K562 (cell line): Measurements from ENCODE around the gene NUDCD3. TPM values are rescaled to one million over a fixed set of nuclear protein-coding genes. Genes with fewer than 3 reads are reported as not detected.

ENCODE experiments used
- ATAC-seq: fragments of 200-7000 bp; cut with Tn5 transposase; 3 replicates; pipeline ENCODE4 v1.9.1; 2020; ENCODE audit warnings: moderate library complexity
- BruUV-seq: library from RNA; stranded (reverse); fragments of 400-500 nt; replicated peaks from 2 replicates; lab custom pipeline; 2021; lab: Mats Ljungman, UMichigan
- CTCF ChIA-PET: fragments of 300-600 bp; formaldehyde crosslinking; extraction: SDS; loops from one replicate; lab custom pipeline; 2021; ENCODE audit warnings: low intra/inter-chr PET ratio; lab: Yijun Ruan, JAX
- POLR2A ChIA-PET: fragments of 300-600, 350-650 bp; sonication (Branson Sonifier 250); formaldehyde crosslinking; extraction: SDS; loops from one replicate; lab custom pipeline; 2021; ENCODE audit warnings: antibody characterized with exemption, inconsistent platforms; lab: Yijun Ruan, JAX
- DNase-seq, 4 experiments: peaks; one replicate each; pipeline versions ENCODE4 v3.0.0 to v3.0.0-alpha.2; 2011 to 2018; ENCODE audit warnings: low spot score in 3 of 4, mixed read lengths in 3 of 4; ENCODE audit errors: extremely low read depth in 1 of 4
- FAIRE-seq: peaks from 2 replicates; lab custom pipeline; 2011; peaks lifted over from hg19 to GRCh38; lab: Jason Lieb, UNC
- H2AFZ ChIP-seq: 2 replicates; pipeline ENCODE4 v1.6.0; 2011; ENCODE audit warnings: low read depth, low read length, control low read depth, inconsistent platforms
- H3K27ac ChIP-seq: fragments of 200-600 bp; 3 replicates; pipeline ENCODE4 v1.8.0; 2011; ENCODE audit warnings: low read depth, mild to moderate bottlenecking, control low read depth, inconsistent platforms, low read length, moderate library complexity, mixed read lengths; ENCODE audit errors: extremely low read depth
- H3K27me3 ChIP-seq, 2 experiments: fragments of 300-600 bp in 1 of 2; 2 replicates in 1 of 2; 3 replicates in 1 of 2; pipeline versions ENCODE4 v1.6.0 to v1.8.0; 2011; ENCODE audit warnings: inconsistent platforms in 2 of 2, low read length in 2 of 2, mild to moderate bottlenecking in 1 of 2, mixed read lengths in 1 of 2, moderate library complexity in 1 of 2; ENCODE audit not compliant: control insufficient read depth in 2 of 2, insufficient read depth in 2 of 2
- H3K36me3 ChIP-seq: fragments of 300-600 bp; 3 replicates; pipeline ENCODE4 v1.8.0; 2011; ENCODE audit warnings: mild to moderate bottlenecking, low read length, inconsistent platforms; ENCODE audit not compliant: control insufficient read depth, insufficient read depth
- H3K4me1 ChIP-seq, 2 experiments: fragments of 200-600 bp in 1 of 2; replicated peaks in 1 of 2; 2 replicates in 1 of 2; 3 replicates in 1 of 2; pipeline versions ENCODE4 v1.5.1 to v1.8.0; 2011; ENCODE audit warnings: inconsistent platforms in 2 of 2, low read length in 2 of 2, mild to moderate bottlenecking in 1 of 2, mixed read lengths in 1 of 2, moderate library complexity in 1 of 2; ENCODE audit not compliant: control insufficient read depth in 2 of 2, insufficient read depth in 2 of 2
- H3K4me2 ChIP-seq: 2 replicates; pipeline ENCODE4 v1.6.1; 2011; ENCODE audit warnings: low read length, control low read depth, inconsistent platforms, mixed read lengths; ENCODE audit not compliant: insufficient read depth
- H3K4me3 ChIP-seq: fragments of 200-600 bp; sonication (generic), shearing (Covaris generic); 2 replicates; pipeline ENCODE4 v1.5.1; 2016; ENCODE audit warnings: control low read depth, inconsistent platforms
- H3K79me2 ChIP-seq: fragments of 200-600 bp; 3 replicates; pipeline ENCODE4 v1.8.0; 2011; ENCODE audit warnings: low read length, inconsistent platforms; ENCODE audit not compliant: control insufficient read depth, insufficient read depth
- H3K9ac ChIP-seq, 2 experiments: 2 replicates each; pipeline versions ENCODE4 v1.6.0 to v1.6.1; 2011; ENCODE audit warnings: low read depth in 2 of 2, low read length in 2 of 2, control low read depth in 1 of 2, inconsistent platforms in 1 of 2, mild to moderate bottlenecking in 1 of 2, mixed read lengths in 1 of 2; ENCODE audit not compliant: insufficient read depth in 1 of 2
- H3K9me1 ChIP-seq: one replicate; pipeline ENCODE4 v1.6.0; 2011; ENCODE audit warnings: inconsistent platforms, mild to moderate bottlenecking, low read length, moderate library complexity; ENCODE audit not compliant: control insufficient read depth, insufficient read depth
- H3K9me3 ChIP-seq: replicated peaks from 2 replicates; pipeline ENCODE4 v1.5.1; 2011; ENCODE audit warnings: low read depth, low read length, inconsistent platforms; ENCODE audit not compliant: control insufficient read depth, insufficient read depth
- H4K20me1 ChIP-seq: replicated peaks from 2 replicates; pipeline ENCODE4 v1.6.1; 2011; ENCODE audit warnings: low read length, inconsistent platforms, mixed read lengths; ENCODE audit not compliant: control insufficient read depth, insufficient read depth
- CREBBP ChIP-seq: IDR thresholded peaks from one replicate; pipeline ENCODE4 v1.6.1; 2012; ENCODE audit warnings: low read depth, mild to moderate bottlenecking, control low read depth, inconsistent platforms, low read length
- DACH1 ChIP-seq: fragments of 450-650 bp; IDR thresholded peaks from 2 replicates; pipeline ENCODE4 v1.6.1; 2018; ENCODE audit not compliant: partially characterized antibody
- EWSR1 ChIP-seq: fragments of 450-650 bp; IDR thresholded peaks from 2 replicates; pipeline ENCODE4 v1.6.1; 2018; ENCODE audit warnings: borderline replicate concordance, mild to moderate bottlenecking, low read depth, moderate library complexity; ENCODE audit not compliant: partially characterized antibody
- PHTF2 ChIP-seq: fragments of 250-450 bp; sonication (Bioruptor Pico); IDR thresholded peaks from 2 replicates; pipeline ENCODE4 v1.5.0; 2021; ENCODE audit warnings: mild to moderate bottlenecking
- SIX5 ChIP-seq, 2 experiments: IDR thresholded peaks; 2 replicates each; pipeline ENCODE4 v1.6.1; 2011; ENCODE audit warnings: low read length in 2 of 2, borderline replicate concordance in 1 of 2, low read depth in 1 of 2, mild to moderate bottlenecking in 1 of 2, moderate library complexity in 1 of 2; ENCODE audit not compliant: insufficient read depth in 1 of 2
- SRSF3 ChIP-seq: fragments of 200-400 bp; formaldehyde crosslinking; IDR thresholded peaks from 2 replicates; pipeline ENCODE4 v1.6.1; 2016; ENCODE audit warnings: mild to moderate bottlenecking, low read length, moderate library complexity; ENCODE audit not compliant: insufficient read depth
- ZNF699 ChIP-seq: fragments of 250-450 bp; sonication (Bioruptor Pico); IDR thresholded peaks from 2 replicates; pipeline ENCODE4 v1.8.0; 2021; ENCODE audit warnings: mild to moderate bottlenecking, moderate library complexity; ENCODE audit not compliant: insufficient replicate concordance
- WGBS: fragments of 100-300 bp; shearing (Covaris generic); methylation state at CpG from one replicate; pipeline ENCODE4 v1.1.6; 2016; ENCODE audit warnings: low coverage, mixed read lengths; ENCODE audit not compliant: insufficient coverage; ENCODE audit errors: missing lambda C conversion rate; 5-methylcytosine and 5-hydroxymethylcytosine counted together
- in situ Hi-C: fragments of 300-500 bp; cut with MboI; formaldehyde crosslinking; loops from 4 replicates; pipeline ENCODE4 v1.15.0; 2018; ENCODE audit warnings: inconsistent platforms, mixed read lengths
- intact Hi-C: fragments of 100-400 bp; cut with micrococcal nuclease; formaldehyde crosslinking; loops from 2 replicates; pipeline ENCODE4 v1.14.2; 2022
- polyA plus RNA-seq, 8 experiments: library from polyadenylated mRNA; depleted of rRNA in 4 of 8; stranded (reverse) in 5 of 8; unstranded in 3 of 8; fragments of >200 nt; fragmentation: Nextera tagmentation in 2 of 8; fragmentation: Illumina TruSeq in 1 of 8; extraction: Ambion mirVana in 2 of 8; extraction: Trizol in 1 of 8; gene quantifications; 2 replicates each; pipeline versions ENCODE4 v1.2.1 to v1.2.3, GENCODE V29; 2011 to 2014; ENCODE audit warnings: inconsistent platforms in 1 of 8, missing spikeins in 1 of 8
- total RNA-seq, 7 experiments: library from RNA; depleted of rRNA in 6 of 7; stranded (reverse); fragments of >200 nt in 6 of 7; fragmentation: Illumina TruSeq in 2 of 7; extraction: Trizol in 2 of 7; gene quantifications; 2 replicates each; pipeline versions ENCODE4 v1.2.1 to v1.2.3, GENCODE V29; 2011 to 2021; ENCODE audit warnings: low replicate concordance in 1 of 7
- TF ChIP-seq, protein P1 (sequence below), 2 experiments: fragments of 450-650 bp; IDR thresholded peaks; 2 replicates each; pipeline ENCODE4 v1.6.1; 2018; ENCODE audit warnings: mild to moderate bottlenecking in 2 of 2, low read depth in 1 of 2; ENCODE audit not compliant: partially characterized antibody in 2 of 2
- TF ChIP-seq, protein P2 (sequence below): sonication (generic); formaldehyde crosslinking; IDR thresholded peaks from 2 replicates; pipeline ENCODE4 v1.8.0; 2022; ENCODE audit warnings: mild to moderate bottlenecking, missing genetic modification reagents
- TF ChIP-seq, protein P3 (sequence below), 3 experiments: IDR thresholded peaks in 2 of 3; conservative IDR thresholded peaks in 1 of 3; 2 replicates each; pipeline ENCODE4 v1.5.1; 2011 to 2012; ENCODE audit warnings: low read length in 3 of 3, mild to moderate bottlenecking in 3 of 3, control low read depth in 2 of 3, improper control_type of control experiment in 1 of 3, inconsistent platforms in 1 of 3, low read depth in 1 of 3, mixed read lengths in 1 of 3, moderate library complexity in 1 of 3; ENCODE audit not compliant: insufficient read depth in 2 of 3
- TF ChIP-seq, protein P4 (sequence below): fragments of 450-650 bp; formaldehyde crosslinking; IDR thresholded peaks from 2 replicates; pipeline ENCODE4 v1.4.0; 2020; ENCODE audit warnings: mild to moderate bottlenecking, moderate library complexity

NUDCD3 gene
- total and polyA plus RNA-seq, 9 of the 15 experiments (the other 6 are each of a cell fraction or from before 2014, with no cell fraction given) = 24.8 to 64.2 (median 42.6) TPM

DNA sequence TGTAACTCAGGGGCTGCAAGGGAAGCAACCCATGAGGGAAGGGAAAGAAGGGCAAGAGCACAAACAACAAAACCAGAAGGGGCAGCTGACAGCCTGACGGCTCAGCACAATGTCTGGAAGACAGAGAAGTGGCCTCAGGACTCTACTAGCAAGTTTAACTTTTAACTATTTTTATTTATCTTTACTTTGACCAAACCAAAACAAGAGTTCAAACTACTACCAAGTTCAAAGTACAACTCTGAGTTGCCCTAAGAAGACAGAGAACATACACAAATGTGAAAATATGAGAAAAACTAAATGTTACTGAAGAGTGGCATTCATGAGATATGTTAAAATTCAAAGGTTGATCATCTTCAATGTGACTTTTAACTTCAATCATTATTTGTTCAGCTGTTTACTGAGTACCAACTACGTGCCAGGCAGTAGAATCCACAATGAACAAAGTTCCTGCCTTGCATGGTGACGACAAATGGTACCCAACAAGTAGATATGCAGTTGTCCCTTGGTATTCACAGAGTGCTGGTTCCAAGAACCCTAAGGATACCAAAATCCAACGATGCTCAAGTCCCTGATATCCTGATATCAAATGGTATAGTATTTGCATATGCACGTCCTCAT, 19.7 kb downstream of the NUDCD3 start:
- no peak for FAIRE-seq
- Histone ChIP-seq H3K9ac (no peak overlapping the region), H3K4me3 (no peak overlapping the region), H3K9me1 (no peaks in the 10 kb centered on the region), H3K27ac (no peak overlapping the region), H3K4me1 (peaks cover 4 to 7% of the 10 kb centered on the region in 2 experiments; a peak in 4 of 5 replicates), H3K4me2 (no peak overlapping the region), H3K36me3 (peaks cover 71% of the 10 kb centered on the region), H2AFZ (no peak overlapping the region), H3K27me3 (no peaks in the 10 kb centered on the region), H4K20me1 (peaks cover 2% of the 10 kb centered on the region; the same call in 1 of the 2 replicates), H3K9me3 (no peaks in the 10 kb centered on the region), H3K79me2 (peaks cover 44% of the 10 kb centered on the region; the same call in 2 of the 3 replicates)
- TF ChIP-seq SIX5 (IDR thresholded peaks at IDR 0.05; ENCODE audit: borderline replicate concordance in 1 of 2, insufficient read depth in 1 of 2, low read depth in 1 of 2, low read length in 2 of 2) (no peak), DACH1 (no peak), EWSR1 (no peak), SRSF3 (no peak), PHTF2 (CRISPR knock-in tag) (no peak), CREBBP (no peak), ZNF699 (no peak)
- TF ChIP-seq, protein P1, sequence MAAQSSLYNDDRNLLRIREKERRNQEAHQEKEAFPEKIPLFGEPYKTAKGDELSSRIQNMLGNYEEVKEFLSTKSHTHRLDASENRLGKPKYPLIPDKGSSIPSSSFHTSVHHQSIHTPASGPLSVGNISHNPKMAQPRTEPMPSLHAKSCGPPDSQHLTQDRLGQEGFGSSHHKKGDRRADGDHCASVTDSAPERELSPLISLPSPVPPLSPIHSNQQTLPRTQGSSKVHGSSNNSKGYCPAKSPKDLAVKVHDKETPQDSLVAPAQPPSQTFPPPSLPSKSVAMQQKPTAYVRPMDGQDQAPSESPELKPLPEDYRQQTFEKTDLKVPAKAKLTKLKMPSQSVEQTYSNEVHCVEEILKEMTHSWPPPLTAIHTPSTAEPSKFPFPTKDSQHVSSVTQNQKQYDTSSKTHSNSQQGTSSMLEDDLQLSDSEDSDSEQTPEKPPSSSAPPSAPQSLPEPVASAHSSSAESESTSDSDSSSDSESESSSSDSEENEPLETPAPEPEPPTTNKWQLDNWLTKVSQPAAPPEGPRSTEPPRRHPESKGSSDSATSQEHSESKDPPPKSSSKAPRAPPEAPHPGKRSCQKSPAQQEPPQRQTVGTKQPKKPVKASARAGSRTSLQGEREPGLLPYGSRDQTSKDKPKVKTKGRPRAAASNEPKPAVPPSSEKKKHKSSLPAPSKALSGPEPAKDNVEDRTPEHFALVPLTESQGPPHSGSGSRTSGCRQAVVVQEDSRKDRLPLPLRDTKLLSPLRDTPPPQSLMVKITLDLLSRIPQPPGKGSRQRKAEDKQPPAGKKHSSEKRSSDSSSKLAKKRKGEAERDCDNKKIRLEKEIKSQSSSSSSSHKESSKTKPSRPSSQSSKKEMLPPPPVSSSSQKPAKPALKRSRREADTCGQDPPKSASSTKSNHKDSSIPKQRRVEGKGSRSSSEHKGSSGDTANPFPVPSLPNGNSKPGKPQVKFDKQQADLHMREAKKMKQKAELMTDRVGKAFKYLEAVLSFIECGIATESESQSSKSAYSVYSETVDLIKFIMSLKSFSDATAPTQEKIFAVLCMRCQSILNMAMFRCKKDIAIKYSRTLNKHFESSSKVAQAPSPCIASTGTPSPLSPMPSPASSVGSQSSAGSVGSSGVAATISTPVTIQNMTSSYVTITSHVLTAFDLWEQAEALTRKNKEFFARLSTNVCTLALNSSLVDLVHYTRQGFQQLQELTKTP (IDR thresholded peaks at IDR 0.05; ENCODE audit: low read depth in 1 of 2, partially characterized antibody in 2 of 2) = no peak
- TF ChIP-seq, protein P2, sequence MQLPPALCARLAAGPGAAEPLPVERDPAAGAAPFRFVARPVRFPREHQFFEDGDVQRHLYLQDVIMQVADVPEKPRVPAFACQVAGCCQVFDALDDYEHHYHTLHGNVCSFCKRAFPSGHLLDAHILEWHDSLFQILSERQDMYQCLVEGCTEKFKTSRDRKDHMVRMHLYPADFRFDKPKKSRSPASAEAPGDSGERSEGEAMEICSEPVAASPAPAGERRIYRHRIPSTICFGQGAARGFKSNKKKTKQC (CRISPR knock-in tag) = no peak
- TF ChIP-seq, protein P3, sequence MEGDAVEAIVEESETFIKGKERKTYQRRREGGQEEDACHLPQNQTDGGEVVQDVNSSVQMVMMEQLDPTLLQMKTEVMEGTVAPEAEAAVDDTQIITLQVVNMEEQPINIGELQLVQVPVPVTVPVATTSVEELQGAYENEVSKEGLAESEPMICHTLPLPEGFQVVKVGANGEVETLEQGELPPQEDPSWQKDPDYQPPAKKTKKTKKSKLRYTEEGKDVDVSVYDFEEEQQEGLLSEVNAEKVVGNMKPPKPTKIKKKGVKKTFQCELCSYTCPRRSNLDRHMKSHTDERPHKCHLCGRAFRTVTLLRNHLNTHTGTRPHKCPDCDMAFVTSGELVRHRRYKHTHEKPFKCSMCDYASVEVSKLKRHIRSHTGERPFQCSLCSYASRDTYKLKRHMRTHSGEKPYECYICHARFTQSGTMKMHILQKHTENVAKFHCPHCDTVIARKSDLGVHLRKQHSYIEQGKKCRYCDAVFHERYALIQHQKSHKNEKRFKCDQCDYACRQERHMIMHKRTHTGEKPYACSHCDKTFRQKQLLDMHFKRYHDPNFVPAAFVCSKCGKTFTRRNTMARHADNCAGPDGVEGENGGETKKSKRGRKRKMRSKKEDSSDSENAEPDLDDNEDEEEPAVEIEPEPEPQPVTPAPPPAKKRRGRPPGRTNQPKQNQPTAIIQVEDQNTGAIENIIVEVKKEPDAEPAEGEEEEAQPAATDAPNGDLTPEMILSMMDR (IDR thresholded peaks at IDR 0.05 in 2 of 3, conservative IDR thresholded peaks at IDR 0.05 in 1 of 3; ENCODE audit: insufficient read depth in 2 of 3, low read depth in 1 of 3, low read length in 3 of 3) = no peak
- TF ChIP-seq, protein P4, sequence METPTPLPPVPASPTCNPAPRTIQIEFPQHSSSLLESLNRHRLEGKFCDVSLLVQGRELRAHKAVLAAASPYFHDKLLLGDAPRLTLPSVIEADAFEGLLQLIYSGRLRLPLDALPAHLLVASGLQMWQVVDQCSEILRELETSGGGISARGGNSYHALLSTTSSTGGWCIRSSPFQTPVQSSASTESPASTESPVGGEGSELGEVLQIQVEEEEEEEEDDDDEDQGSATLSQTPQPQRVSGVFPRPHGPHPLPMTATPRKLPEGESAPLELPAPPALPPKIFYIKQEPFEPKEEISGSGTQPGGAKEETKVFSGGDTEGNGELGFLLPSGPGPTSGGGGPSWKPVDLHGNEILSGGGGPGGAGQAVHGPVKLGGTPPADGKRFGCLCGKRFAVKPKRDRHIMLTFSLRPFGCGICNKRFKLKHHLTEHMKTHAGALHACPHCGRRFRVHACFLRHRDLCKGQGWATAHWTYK (CRISPR knock-in tag) = no peak
- no peak for ATAC-seq
- in situ Hi-C loops (loop anchor here (10.0 kb wide), 1 partner anchor 226 kb away; no protein-coding TSS in a partner anchor), intact Hi-C loops (loop anchor here (10.0 kb wide), 1 partner anchor 96 kb away; no protein-coding TSS in a partner anchor)
- ChIA-PET CTCF (no interaction called here), POLR2A (interaction anchor here (0.6 to 1.3 kb wide), 4 partner anchors 9 to 104 kb away, joined by 3 to 4 read pairs (median 3); no protein-coding TSS in a partner anchor)
- no peak for DNase-seq
- BruUV-seq = no TSS peak
- 69% methylated on average over 5 of the region's 5 CpGs for WGBS
